Loucy (cell line): ENCODE measurements around the gene PLCB3.

Source experiments
- H2AFZ ChIP-seq: fragments of 200-600 bp; sonication (generic); 2 replicates; pipeline ENCODE4 v1.6.0; 2016; ENCODE audit warnings: antibody characterized with exemption, mild to moderate bottlenecking, low read length, moderate library complexity
- H3F3A ChIP-seq: fragments of 200-600 bp; 2 replicates; pipeline ENCODE4 v1.6.0; 2016; ENCODE audit warnings: antibody characterized with exemption, low read depth, mild to moderate bottlenecking
- H3K27me3 ChIP-seq: fragments of 200-600 bp; sonication (generic); 2 replicates; pipeline ENCODE4 v1.6.1; 2014; ENCODE audit warnings: low read length, mild to moderate bottlenecking; ENCODE audit not compliant: insufficient read depth, poor library complexity, severe bottlenecking
- H3K36me3 ChIP-seq: fragments of 200-600 bp; sonication (generic); 2 replicates; pipeline ENCODE4 v1.6.1; 2016; ENCODE audit warnings: low read length; ENCODE audit not compliant: insufficient read depth
- H3K4me1 ChIP-seq: fragments of 200-600 bp; sonication (generic); 2 replicates; pipeline ENCODE4 v1.5.1; 2014; ENCODE audit warnings: low read length, mild to moderate bottlenecking; ENCODE audit not compliant: insufficient read depth, poor library complexity, severe bottlenecking
- H3K4me2 ChIP-seq: fragments of 200-600 bp; sonication (generic); 2 replicates; pipeline ENCODE4 v1.6.0; 2014; ENCODE audit warnings: antibody characterized with exemption, low read length, low read depth, mild to moderate bottlenecking; ENCODE audit not compliant: poor library complexity, severe bottlenecking
- H3K4me3 ChIP-seq: fragments of 200-600 bp; sonication (generic); 2 replicates; pipeline ENCODE4 v1.5.1; 2014; ENCODE audit warnings: low read length, mild to moderate bottlenecking, mixed read lengths; ENCODE audit not compliant: poor library complexity, severe bottlenecking
- H3K79me2 ChIP-seq: fragments of 200-600 bp; sonication (generic); 2 replicates; pipeline ENCODE4 v1.6.1; 2014; ENCODE audit warnings: low read length; ENCODE audit not compliant: insufficient read depth
- H3K9ac ChIP-seq: fragments of 200-600 bp; sonication (generic); 2 replicates; pipeline ENCODE4 v1.6.0; 2014; ENCODE audit warnings: mild to moderate bottlenecking, low read depth, low read length, moderate library complexity; ENCODE audit not compliant: poor library complexity, severe bottlenecking
- H3K9me2 ChIP-seq: fragments of 200-600 bp; sonication (generic); replicated peaks from 2 replicates; pipeline ENCODE4 v1.6.1; 2016; ENCODE audit warnings: low read depth, low read length, mixed read lengths
- H3K9me3 ChIP-seq: fragments of 200-600 bp; sonication (generic); 2 replicates; pipeline ENCODE4 v1.6.1; 2014; ENCODE audit warnings: mild to moderate bottlenecking, antibody characterized with exemption, low read length, low read depth; ENCODE audit not compliant: insufficient read depth
- H4K20me1 ChIP-seq: fragments of 200-600 bp; sonication (generic); 2 replicates; pipeline ENCODE4 v1.6.0; 2014; ENCODE audit warnings: antibody characterized with exemption, low read length, mild to moderate bottlenecking; ENCODE audit not compliant: insufficient read depth, poor library complexity, severe bottlenecking
- CTCF ChIP-seq: fragments of 200-600 bp; sonication (generic); conservative IDR thresholded peaks from 2 replicates; pipeline ENCODE4 v1.5.1; 2014; ENCODE audit warnings: mild to moderate bottlenecking, antibody characterized with exemption, low read length
- EZH2phosphoT487 ChIP-seq: fragments of 200-600 bp; IDR thresholded peaks from 2 replicates; pipeline ENCODE4 v1.6.1; 2018; ENCODE audit warnings: antibody characterized with exemption, mild to moderate bottlenecking, moderate library complexity, borderline replicate concordance

Gene PLCB3

GRCh38 chr11:64249038-64249437 is 2.3 kb upstream of the PLCB3 start:
- Histone ChIP-seq H3K9ac (no peak overlapping the region), H3F3A (peaks cover 3% of the 10 kb centered on the region; the same call in 1 of the 2 replicates)
- no peak for TF ChIP-seq EZH2phosphoT487

GRCh38 chr11:64249563-64250414 is 1.5 kb upstream of the PLCB3 start:
- Histone ChIP-seq H3K36me3 (no peaks in the 10 kb centered on the region), H3K9me2 (no peaks in the 10 kb centered on the region), H3F3A (peaks cover 3% of the 10 kb centered on the region; the same call in 1 of the 2 replicates), H4K20me1 (peaks cover 14% of the 10 kb centered on the region), H3K4me2 (peak overlapping the region; percentile 89), H2AFZ (no peak overlapping the region), H3K79me2 (peaks cover 21% of the 10 kb centered on the region), H3K27me3 (no peaks in the 10 kb centered on the region), H3K9me3 (no peaks in the 10 kb centered on the region), H3K4me3 (no peak overlapping the region), H3K4me1 (peaks cover 35% of the 10 kb centered on the region), H3K9ac (no peak overlapping the region)
- no peak for TF ChIP-seq CTCF
- no peak for TF ChIP-seq EZH2phosphoT487

More at GRCh38 chr11:64249038-64249437, 2.3 kb upstream of the PLCB3 start:
- peaks cover 28% of the 10 kb centered on the region for H3K79me2 ChIP-seq
- no peak overlapping the region for H3K4me3 ChIP-seq
- no peak overlapping the region for H3K4me2 ChIP-seq
- H4K20me1 ChIP-seq, result peaks cover 15% of the 10 kb centered on the region
- no peaks in the 10 kb centered on the region for H3K27me3 ChIP-seq
- H3K36me3 ChIP-seq, result peaks cover 3% of the 10 kb centered on the region; the same call in 1 of the 2 replicates
- H3K9me2 ChIP-seq, result no peaks in the 10 kb centered on the region
- no peaks in the 10 kb centered on the region for H3K9me3 ChIP-seq
- peaks cover 39% of the 10 kb centered on the region for H3K4me1 ChIP-seq
- no peak overlapping the region for H2AFZ ChIP-seq

GRCh38 chr11:64250415-64251015 is 815 bp upstream of the PLCB3 start:
- Histone ChIP-seq H3K4me3 (peak overlapping the region; percentile 84), H4K20me1 (peaks cover 6% of the 10 kb centered on the region), H3K9me3 (no peaks in the 10 kb centered on the region), H3K27me3 (no peaks in the 10 kb centered on the region), H3K9ac (peak overlapping the region; percentile 67), H3K9me2 (no peaks in the 10 kb centered on the region), H2AFZ (peak overlapping the region; percentile 99), H3K4me2 (peak overlapping the region; percentile 89), H3K36me3 (no peaks in the 10 kb centered on the region), H3K4me1 (peaks cover 30% of the 10 kb centered on the region), H3K79me2 (peaks cover 14% of the 10 kb centered on the region), H3F3A (peaks cover 3% of the 10 kb centered on the region; the same call in 1 of the 2 replicates)
- TF ChIP-seq EZH2phosphoT487 (no peak), CTCF (no peak)
